HCT116 (cell line): ENCODE measurements around the gene IQSEC3. TPM values are rescaled to one million over a fixed set of nuclear protein-coding genes. Genes with fewer than 3 reads are reported as not detected.

Source experiments
- ATAC-seq: fragments of 200-7000 bp; cut with Tn5 transposase; 2 replicates; pipeline ENCODE4 v1.9.1; 2020; ENCODE audit warnings: mild to moderate bottlenecking, moderate library complexity
- BruUV-seq: library from RNA; stranded (reverse); fragments of 400-500 nt; replicated peaks from 2 replicates; lab custom pipeline; 2021; lab: Mats Ljungman, UMichigan
- CTCF ChIA-PET: fragments of 300-600 bp; sonication (Branson Sonifier 250); formaldehyde crosslinking; loops from one replicate; lab custom pipeline; 2021; ENCODE audit warnings: antibody characterized with exemption; lab: Charles Lee
- POLR2A ChIA-PET: fragments of 300-600, 350-600 bp; sonication (Branson Sonifier 250); formaldehyde crosslinking; loops from one replicate; lab custom pipeline; 2021; ENCODE audit warnings: antibody characterized with exemption; lab: Charles Lee
- RAD21 ChIA-PET, 2 experiments: fragments of 300-600 bp; sonication (Branson Sonifier 250); formaldehyde crosslinking; loops; one replicate each; lab custom pipeline; 2023; ENCODE audit warnings: low total read pairs in 2 of 2; ENCODE audit not compliant: uncharacterized antibody in 2 of 2, unreplicated experiment in 2 of 2, low non-redundant PET in 1 of 2; lab: Charles Lee
- DNase-seq: peaks from one replicate; pipeline ENCODE4 v3.0.0-alpha.2; 2010; ENCODE audit warnings: low read depth, low spot score
- H2AFZ ChIP-seq: fragments of 200-600 bp; shearing (Covaris generic), sonication (generic); 2 replicates; pipeline ENCODE4 v1.6.1; 2017; ENCODE audit warnings: low read depth, mixed run types, mixed read lengths, antibody characterized with exemption, low read length; ENCODE audit not compliant: poor library complexity, severe bottlenecking
- H3K27ac ChIP-seq: 2 replicates; pipeline ENCODE4 v1.5.1; 2012; ENCODE audit warnings: low read depth, low read length
- H3K27me3 ChIP-seq: fragments of 200-600 bp; sonication (generic); 2 replicates; pipeline ENCODE4 v1.6.1; 2016; ENCODE audit warnings: mixed run types, low read length, mixed read lengths; ENCODE audit not compliant: insufficient read depth
- H3K36me3 ChIP-seq, 2 experiments: fragments of 200-500 bp in 1 of 2; fragments of 200-600 bp in 1 of 2; sonication (Bioruptor generic) in 1 of 2; sonication (generic) in 1 of 2; 2 replicates each; pipeline versions ENCODE4 v1.5.1 to v1.6.1; 2014 to 2016; ENCODE audit warnings: low read length in 2 of 2, inconsistent platforms in 1 of 2, mixed read lengths in 1 of 2, mixed run types in 1 of 2; ENCODE audit not compliant: insufficient read depth in 2 of 2, control insufficient read depth in 1 of 2
- H3K4me1 ChIP-seq, 2 experiments: fragments of 200-600 bp in 1 of 2; sonication (generic) in 1 of 2; 2 replicates each; pipeline versions ENCODE4 v1.5.1 to v1.6.1; 2012 to 2017; ENCODE audit warnings: low read length in 2 of 2, inconsistent platforms in 1 of 2, mild to moderate bottlenecking in 1 of 2, mixed read lengths in 1 of 2, mixed run types in 1 of 2, moderate library complexity in 1 of 2; ENCODE audit not compliant: insufficient read depth in 2 of 2, control insufficient read depth in 1 of 2
- H3K4me2 ChIP-seq: fragments of 200-600 bp; sonication (generic); 2 replicates; pipeline ENCODE4 v1.6.1; 2017; ENCODE audit warnings: mixed run types, low read length, mixed read lengths
- H3K4me3 ChIP-seq, 2 experiments: fragments of 200-600 bp in 1 of 2; sonication (generic) in 1 of 2; replicated peaks in 1 of 2; 2 replicates each; pipeline ENCODE4 v1.5.1; 2011 to 2016; ENCODE audit warnings: low read length in 2 of 2, control low read depth in 1 of 2, low read depth in 1 of 2, mild to moderate bottlenecking in 1 of 2, mixed read lengths in 1 of 2, mixed run types in 1 of 2
- H3K79me2 ChIP-seq: fragments of 200-600 bp; sonication (generic); 2 replicates; pipeline ENCODE4 v1.6.1; 2017; ENCODE audit warnings: mild to moderate bottlenecking, mixed run types, low read length, moderate library complexity, mixed read lengths; ENCODE audit not compliant: insufficient read depth
- H3K9ac ChIP-seq: fragments of 200-600 bp; sonication (generic); 2 replicates; pipeline ENCODE4 v1.6.1; 2016; ENCODE audit warnings: low read length, mixed read lengths
- H3K9me2 ChIP-seq: fragments of 200-600 bp; sonication (generic), shearing (Covaris generic); 2 replicates; pipeline ENCODE4 v1.6.1; 2017; ENCODE audit warnings: mixed run types, mild to moderate bottlenecking, moderate library complexity; ENCODE audit not compliant: insufficient read depth
- H3K9me3 ChIP-seq, 2 experiments: fragments of 200-500 bp in 1 of 2; fragments of 200-600 bp in 1 of 2; sonication (Bioruptor generic) in 1 of 2; sonication (generic) in 1 of 2; 2 replicates each; pipeline ENCODE4 v1.6.1; 2014 to 2017; ENCODE audit warnings: low read length in 2 of 2, mixed read lengths in 2 of 2, inconsistent platforms in 1 of 2, low read depth in 1 of 2, mild to moderate bottlenecking in 1 of 2, mixed run types in 1 of 2, moderate library complexity in 1 of 2; ENCODE audit not compliant: control insufficient read depth in 1 of 2, insufficient read depth in 1 of 2
- H4K20me1 ChIP-seq: fragments of 200-600 bp; sonication (generic), shearing (Covaris generic); 2 replicates; pipeline ENCODE4 v1.6.1; 2017; ENCODE audit warnings: mixed run types, mild to moderate bottlenecking, moderate library complexity; ENCODE audit not compliant: insufficient read depth
- JUND ChIP-seq: IDR thresholded peaks from 2 replicates; pipeline ENCODE4 v1.6.1; 2012
- POLR2A ChIP-seq: IDR thresholded peaks from 2 replicates; pipeline ENCODE4 v1.7.0; 2011; ENCODE audit warnings: borderline replicate concordance; ENCODE audit not compliant: insufficient read depth, insufficient read length; ENCODE audit errors: extremely low read depth
- ZBTB33 ChIP-seq: IDR thresholded peaks from 2 replicates; pipeline ENCODE4 v1.6.1; 2011; ENCODE audit warnings: mild to moderate bottlenecking, low read length, moderate library complexity; ENCODE audit not compliant: insufficient replicate concordance; ENCODE audit errors: extremely low read depth
- ZNF274 ChIP-seq: fragments of 200-500 bp; sonication (Bioruptor generic); IDR thresholded peaks from 2 replicates; pipeline ENCODE4 v1.6.1; 2014; ENCODE audit warnings: mild to moderate bottlenecking, low read depth, low read length, inconsistent platforms
- intact Hi-C: fragments of 100-400 bp; cut with micrococcal nuclease; formaldehyde crosslinking; loops from 2 replicates; pipeline ENCODE4 v1.10.0; 2022
- total RNA-seq: library from RNA; stranded (reverse); gene quantifications from one replicate; pipeline ENCODE4 v1.2.1, GENCODE V29; 2021; ENCODE audit not compliant: unreplicated experiment

Gene IQSEC3
- total RNA-seq, 1 experiment from 2014 or later = not detected

- H3K27ac ChIP-seq = no peak overlapping the region
- H4K20me1 ChIP-seq = no peaks in the 10 kb centered on the region
- H2AFZ ChIP-seq = no peak overlapping the region
- no peak overlapping the region for H3K9ac ChIP-seq
- POLR2A ChIA-PET = no interaction called here
- no peak overlapping the region for H3K4me3 ChIP-seq
- no peaks in the 10 kb centered on the region for H3K9me2 ChIP-seq
- CTCF ChIA-PET = no interaction called here
- H3K27me3 ChIP-seq = 0 out of 2 replicates have a peak, but pooled peaks cover 6% of the 10 kb centered on the region
- no peak overlapping the region for H3K4me2 ChIP-seq
- no peaks in the 10 kb centered on the region for H3K9me3 ChIP-seq
- no peak for ATAC-seq
- no TSS peak for BruUV-seq
- peaks cover 0 to 2% of the 10 kb centered on the region in 2 experiments; a peak in 1 of 4 replicates for H3K4me1 ChIP-seq
- intact Hi-C loops = no loop called here
- no peak for DNase-seq
- H3K79me2 ChIP-seq = no peaks in the 10 kb centered on the region
- no peak for TF ChIP-seq POLR2A
- no peak for TF ChIP-seq ZNF274
- TF ChIP-seq ZBTB33 = no peak
- TF ChIP-seq JUND = no peak
- no peaks in the 10 kb centered on the region for H3K36me3 ChIP-seq
- RAD21 ChIA-PET = no interaction called here
Observed at GRCh38 chr12:194276-194675, 127.7 kb downstream of the IQSEC3 start.

- H3K27ac ChIP-seq = no peak overlapping the region
- RAD21 ChIA-PET = no interaction called here
- no peak overlapping the region for H3K4me3 ChIP-seq
- no peak overlapping the region for H3K4me2 ChIP-seq
- intact Hi-C loops = no loop called here
- H3K36me3 ChIP-seq = no peaks in the 10 kb centered on the region
- DNase-seq = no peak
- no peaks in the 10 kb centered on the region for H3K4me1 ChIP-seq
- H3K79me2 ChIP-seq = no peaks in the 10 kb centered on the region
- 0 out of 2 replicates have a peak, but pooled peaks cover 6% of the 10 kb centered on the region for H3K27me3 ChIP-seq
- no peaks in the 10 kb centered on the region for H3K9me3 ChIP-seq
- no peak overlapping the region for H3K9ac ChIP-seq
- no TSS peak for BruUV-seq
- H4K20me1 ChIP-seq = no peaks in the 10 kb centered on the region
- POLR2A ChIA-PET = no interaction called here
- no peak for ATAC-seq
- no peak for TF ChIP-seq POLR2A
- H3K9me2 ChIP-seq = no peaks in the 10 kb centered on the region
- no peak overlapping the region for H2AFZ ChIP-seq
- CTCF ChIA-PET = no interaction called here
Observed at GRCh38 chr12:195156-195555, 128.6 kb downstream of the IQSEC3 start.
